Jurkat, Clone E6-1 (cell line): ENCODE measurements around the gene UQCR10.

ENCODE experiments used
- DNase-seq: peaks from one replicate; pipeline ENCODE4 v3.0.0-alpha.2; 2011; ENCODE audit warnings: low read depth, low spot score
- H3K4me3 ChIP-seq: 2 replicates; pipeline ENCODE4 v1.5.1; 2011; ENCODE audit warnings: mild to moderate bottlenecking, low read length, control low read depth, moderate library complexity

Gene UQCR10

DNA sequence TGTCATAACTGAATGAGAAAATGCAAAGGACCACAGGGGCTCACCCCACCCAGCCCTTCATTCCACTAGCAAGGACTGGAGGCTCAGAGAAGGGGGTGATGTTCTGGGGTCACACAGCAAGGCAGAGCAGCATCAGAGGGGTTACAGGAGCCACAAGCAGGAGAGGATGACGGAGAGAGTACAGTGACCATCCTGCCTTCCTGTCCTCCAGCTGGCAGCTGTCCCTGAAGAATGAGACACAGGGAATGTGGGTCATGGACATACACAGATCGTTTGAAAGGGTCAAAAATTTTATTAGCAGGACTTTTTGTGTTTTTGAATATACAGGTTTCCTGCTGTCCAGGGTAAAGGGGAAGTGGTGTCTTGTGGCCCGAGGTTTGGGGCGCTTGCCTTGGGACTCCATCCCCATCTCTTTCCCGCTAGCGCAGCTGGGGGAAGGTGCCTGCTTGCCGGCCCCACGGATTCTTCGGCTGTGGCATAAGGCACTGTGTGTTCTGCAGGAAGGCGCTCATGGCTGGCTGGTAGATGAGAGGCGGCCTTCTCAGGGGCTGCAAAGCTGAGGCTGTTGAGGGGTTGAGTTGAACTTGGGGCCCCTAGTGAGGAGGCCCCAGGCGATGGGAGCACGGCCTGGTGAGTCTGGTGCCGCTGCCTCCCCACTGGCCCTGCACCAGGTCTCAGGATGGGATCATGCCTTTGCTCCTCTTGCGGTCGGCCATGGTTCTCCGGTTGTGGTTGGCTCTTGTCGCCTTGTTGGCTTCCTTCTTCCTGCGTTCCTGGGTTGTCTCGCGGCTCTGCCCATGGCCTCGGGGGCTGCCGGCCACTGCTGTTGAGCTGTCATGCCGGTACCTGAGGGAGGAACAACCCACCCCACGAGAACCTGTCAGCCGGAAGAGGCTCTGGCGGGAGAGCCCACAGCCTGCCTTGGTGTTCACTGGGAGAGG lies 21.4 kb downstream of the UQCR10 start:
- no peak for DNase-seq
- no peak overlapping the region for H3K4me3 ChIP-seq

DNA sequence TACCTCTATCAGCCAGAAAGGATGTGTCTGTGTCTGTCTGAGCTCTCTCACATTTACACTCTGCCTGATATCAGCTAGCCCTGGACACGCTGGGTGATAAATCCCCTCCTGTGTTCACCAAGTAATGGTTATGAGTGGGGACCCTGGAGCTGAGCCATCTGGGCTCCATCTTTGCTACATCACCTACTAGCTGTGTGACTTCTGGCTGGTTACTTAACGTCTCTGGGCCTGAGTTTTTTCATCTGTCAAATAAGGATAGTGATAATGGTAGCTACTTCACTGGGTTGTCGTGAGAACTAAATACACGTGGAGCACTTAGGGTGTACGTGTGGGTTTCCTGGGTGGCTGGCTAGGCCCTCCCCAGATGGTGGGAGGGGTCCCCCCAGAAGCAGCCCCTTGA lies 22.9 kb downstream of the UQCR10 start:
- H3K4me3 ChIP-seq = no peak overlapping the region
- DNase-seq = no peak

DNA sequence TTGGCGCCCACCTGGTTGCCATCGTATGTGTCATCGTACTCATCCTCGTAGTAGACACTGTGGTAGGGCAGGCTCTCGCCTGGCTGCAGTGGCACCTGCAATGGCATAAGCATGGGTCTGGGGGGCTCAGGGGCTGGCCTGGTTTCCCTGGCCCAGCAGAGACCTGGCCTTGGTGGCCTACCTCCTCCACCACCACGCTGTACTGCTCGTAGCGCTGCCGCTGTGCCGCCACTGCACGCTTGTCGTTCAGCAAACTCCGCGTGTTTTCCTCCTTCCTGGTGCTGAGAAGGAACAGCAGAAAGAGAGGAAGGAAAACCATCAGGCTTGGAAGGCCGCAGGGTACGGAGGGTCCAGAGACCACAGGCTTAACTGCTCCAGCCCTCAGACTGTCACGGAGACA lies 26.2 kb downstream of the UQCR10 start:
- no peak overlapping the region for H3K4me3 ChIP-seq
- DNase-seq = no peak

DNA sequence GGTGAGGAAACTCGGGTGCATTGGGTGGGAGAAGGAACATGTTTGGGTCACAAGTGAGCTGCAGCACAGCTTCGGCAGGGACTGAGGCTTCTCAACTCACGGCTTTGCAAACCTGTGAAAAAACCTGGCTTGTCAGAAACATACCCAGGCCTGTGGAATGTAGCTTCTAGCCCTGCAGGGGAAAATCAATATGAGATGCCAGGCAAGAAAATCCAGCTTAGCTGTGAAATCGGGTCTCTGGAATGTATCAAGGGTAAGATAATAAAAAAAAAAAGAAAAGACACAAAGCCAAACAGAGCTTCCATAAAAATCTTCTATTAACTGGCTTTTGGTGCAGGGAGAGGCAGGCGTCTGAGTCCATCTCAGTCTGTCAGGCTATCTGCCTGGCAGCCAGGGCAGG lies 28.5 kb downstream of the UQCR10 start:
- no peak for DNase-seq
- no peak overlapping the region for H3K4me3 ChIP-seq

DNA sequence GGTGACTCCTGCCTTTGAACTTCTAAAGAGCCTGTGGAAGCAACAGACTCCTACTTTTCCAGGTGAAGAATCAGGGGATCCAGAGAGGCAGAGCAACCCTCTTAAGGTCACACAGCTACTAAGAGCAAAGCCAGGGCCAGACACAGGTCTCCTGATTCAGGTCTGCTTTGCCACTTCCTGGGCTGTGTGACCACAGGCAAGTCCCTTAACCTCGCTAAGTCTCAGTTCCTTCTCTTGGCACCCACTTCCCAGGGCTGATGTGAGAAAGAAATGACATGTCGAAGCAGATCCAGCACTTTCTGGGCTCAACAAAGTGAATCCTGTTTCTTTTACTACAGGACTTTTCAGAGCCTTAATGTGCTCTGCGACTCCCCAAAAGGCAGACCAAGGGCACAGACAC lies 30.2 kb downstream of the UQCR10 start:
- peak; percentile 17 for DNase-seq
- H3K4me3 ChIP-seq = no peak overlapping the region

DNA sequence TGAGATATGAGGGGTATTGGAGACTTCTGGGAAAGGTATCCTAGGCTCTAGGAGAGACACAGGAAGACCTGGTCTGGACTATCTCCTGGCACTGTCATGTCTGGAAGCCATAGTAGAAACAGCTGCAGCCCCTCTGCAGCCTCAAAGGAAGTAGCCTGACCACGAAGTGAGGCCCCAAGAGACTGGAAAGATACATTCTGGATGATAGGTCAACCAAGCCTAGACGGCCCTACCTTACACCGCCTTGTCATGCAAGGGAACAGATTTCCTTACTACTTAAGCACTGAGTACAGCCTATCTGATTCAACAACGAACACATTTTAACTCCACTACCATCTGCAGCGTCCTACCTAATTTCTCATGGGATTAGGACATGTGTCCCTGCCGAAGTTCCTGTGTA lies 31.1 kb downstream of the UQCR10 start:
- H3K4me3 ChIP-seq = no peak overlapping the region
- DNase-seq = peak; percentile 16

- no peak for DNase-seq
- H3K4me3 ChIP-seq = no peak overlapping the region
These were observed 31.6 kb downstream of the UQCR10 start for GRCh38 chr22:29798801-29799200.

- no peak overlapping the region for H3K4me3 ChIP-seq
- peak; percentile 4 for DNase-seq
These were observed 32.1 kb downstream of the UQCR10 start for GRCh38 chr22:29799217-29799680.

DNA sequence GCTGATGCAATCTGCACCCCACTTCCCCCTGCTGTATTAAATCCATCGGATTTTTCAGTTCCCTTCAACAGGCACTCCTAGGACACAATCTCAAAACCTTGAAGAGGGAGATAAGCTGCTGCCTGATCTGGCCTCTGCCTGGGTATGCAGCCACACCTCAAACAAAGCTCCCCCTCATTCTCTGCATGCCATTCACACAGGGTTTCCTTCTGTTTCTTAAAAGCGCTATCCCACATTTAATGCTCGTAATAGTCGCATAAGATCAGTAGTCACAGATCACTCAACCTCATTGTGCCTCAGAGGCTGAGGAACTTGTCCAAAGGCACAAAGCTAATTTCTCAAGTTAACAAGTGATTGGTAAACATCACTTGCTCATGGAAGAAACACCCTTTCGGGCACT lies 34.0 kb downstream of the UQCR10 start:
- no peak for DNase-seq

DNA sequence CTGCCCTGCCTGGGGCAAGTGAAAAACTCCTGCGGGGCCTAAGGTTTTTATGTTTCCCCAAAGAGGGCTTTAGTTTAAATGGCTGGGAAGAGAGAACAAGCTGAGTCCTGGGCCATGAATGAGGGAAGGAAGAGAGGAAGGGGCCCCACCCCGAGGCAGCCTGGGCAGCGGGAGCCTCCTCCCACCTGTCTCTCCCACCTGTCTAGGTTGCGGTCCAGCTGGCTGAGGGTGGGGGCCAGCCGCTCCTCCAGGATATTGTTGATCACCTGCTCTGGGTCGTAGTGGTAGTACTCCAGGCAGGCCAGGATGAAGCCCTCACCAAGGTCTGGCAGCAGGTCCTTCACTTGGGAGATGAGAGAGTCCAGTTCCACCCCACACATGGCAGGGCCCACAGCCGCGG lies 34.6 kb downstream of the UQCR10 start:
- H3K4me3 ChIP-seq = no peak overlapping the region
- DNase-seq = no peak

More for the DNA sequence above, 34.0 kb downstream of the UQCR10 start:
- no peak overlapping the region for H3K4me3 ChIP-seq

- H3K4me3 ChIP-seq = no peak overlapping the region
- no peak for DNase-seq
These were observed 36.0 kb downstream of the UQCR10 start for GRCh38 chr22:29803190-29803589.

DNA sequence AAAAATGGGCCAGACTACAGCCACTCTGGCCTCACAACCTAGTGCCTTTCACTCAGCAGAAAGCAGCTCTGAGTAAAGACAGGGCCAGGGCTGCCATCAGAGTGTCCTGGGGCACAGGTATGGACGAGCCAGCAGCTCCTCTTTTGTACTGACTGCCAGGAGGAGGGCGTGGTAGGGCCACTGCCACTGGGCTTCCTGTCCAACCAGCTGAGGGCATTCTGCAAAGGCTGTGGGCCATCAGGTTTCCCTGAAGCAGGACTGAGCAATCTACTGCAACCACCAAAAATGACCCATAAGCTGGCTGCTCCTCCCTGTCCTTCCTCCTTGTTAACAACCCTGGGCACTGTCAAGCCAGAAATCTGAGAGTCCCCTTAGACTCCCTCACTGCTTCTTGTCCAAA lies 37.8 kb downstream of the UQCR10 start:
- no peak for DNase-seq

GRCh38 chr22:29806196-29806595 lies 39.0 kb downstream of the UQCR10 start:
- DNase-seq = no peak
- H3K4me3 ChIP-seq = no peak overlapping the region

More for the DNA sequence above, 37.8 kb downstream of the UQCR10 start:
- H3K4me3 ChIP-seq = no peak overlapping the region

DNA sequence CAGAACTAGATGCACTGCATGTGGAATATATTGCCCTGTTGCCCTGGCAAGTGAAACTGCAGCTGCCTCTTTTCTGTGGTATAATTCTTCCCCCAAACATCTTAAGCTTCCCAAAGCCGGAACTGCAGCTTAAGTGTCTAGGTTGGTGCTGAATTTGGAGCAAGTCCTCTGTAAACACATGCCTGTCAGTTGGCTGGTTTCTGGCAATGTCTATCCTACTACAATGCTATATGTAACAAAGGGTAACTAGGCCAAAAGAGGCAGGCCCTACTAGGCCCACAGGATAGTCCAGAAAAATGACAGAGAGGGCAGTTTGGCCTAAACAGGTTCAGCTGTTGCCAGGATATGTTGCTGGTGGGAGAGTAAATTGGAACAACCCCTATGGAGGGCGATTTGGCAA lies 43.0 kb downstream of the UQCR10 start:
- DNase-seq = no peak
- H3K4me3 ChIP-seq = no peak overlapping the region

GRCh38 chr22:29811377-29811776 lies 44.2 kb downstream of the UQCR10 start:
- no peak for DNase-seq
- H3K4me3 ChIP-seq = no peak overlapping the region

DNA sequence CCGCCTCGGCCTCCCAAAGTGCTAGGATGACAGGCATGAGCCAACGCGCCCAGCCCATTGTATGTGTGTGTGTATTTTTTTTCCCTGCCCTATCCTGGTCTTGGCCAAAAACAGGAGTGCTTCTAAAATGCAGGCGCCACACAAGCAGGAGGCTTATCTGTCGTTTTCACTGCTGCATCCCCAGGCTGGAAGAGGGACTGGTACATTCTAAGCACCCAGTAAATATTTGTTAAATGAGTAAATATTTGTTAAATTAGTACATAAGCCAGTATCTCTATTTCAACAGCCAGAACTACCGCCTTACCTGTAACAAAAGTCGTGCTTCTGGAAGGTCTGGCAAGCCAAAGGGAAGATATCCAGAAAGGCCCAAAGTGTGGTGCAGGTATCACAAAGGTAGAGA lies 46.0 kb downstream of the UQCR10 start:
- no peak overlapping the region for H3K4me3 ChIP-seq
- no peak for DNase-seq

GRCh38 chr22:29813563-29813962 lies 46.4 kb downstream of the UQCR10 start:
- no peak for DNase-seq

GRCh38 chr22:29814003-29814402 lies 46.8 kb downstream of the UQCR10 start:
- no peak overlapping the region for H3K4me3 ChIP-seq
- no peak for DNase-seq

More at GRCh38 chr22:29813563-29813962, 46.4 kb downstream of the UQCR10 start:
- no peak overlapping the region for H3K4me3 ChIP-seq

DNA sequence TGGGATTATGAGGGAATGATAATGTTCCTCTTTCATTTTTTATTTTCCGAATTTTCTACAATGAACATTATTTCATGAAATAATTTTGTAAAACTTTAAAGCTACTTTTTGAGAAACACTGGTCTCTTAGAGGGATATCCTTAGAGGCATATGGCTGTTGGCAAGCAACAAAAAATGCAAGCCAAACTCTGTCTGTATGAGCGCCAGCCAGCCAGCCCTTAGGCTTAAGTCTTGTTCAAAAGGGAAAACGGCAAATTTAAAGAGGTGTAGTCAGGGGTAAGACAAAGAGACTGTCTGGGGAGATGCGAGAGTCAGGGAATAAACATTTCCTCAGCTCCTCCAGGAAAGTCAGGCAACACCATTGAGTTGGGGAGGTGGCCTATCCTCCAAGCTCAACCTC lies 48.4 kb downstream of the UQCR10 start:
- no peak for DNase-seq
- no peak overlapping the region for H3K4me3 ChIP-seq

DNA sequence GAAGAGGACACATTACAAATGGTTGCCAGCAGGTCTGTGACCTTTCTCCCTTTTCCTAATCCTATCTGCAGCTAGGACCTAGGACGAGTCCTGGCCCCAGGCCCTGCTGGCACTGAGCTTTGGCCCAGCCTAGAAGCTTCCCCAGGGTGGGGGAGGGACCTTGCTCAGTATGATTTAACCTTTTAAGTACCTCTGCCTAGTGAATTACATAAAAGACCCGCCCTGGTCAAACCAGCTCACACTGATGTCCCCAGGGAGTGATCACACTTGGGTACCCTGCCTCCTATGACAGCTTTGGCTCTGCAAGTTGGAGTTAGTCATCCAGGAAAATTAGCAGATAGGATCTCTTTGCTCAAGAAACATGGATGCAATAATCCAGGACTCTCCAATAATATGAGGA lies 49.0 kb downstream of the UQCR10 start:
- DNase-seq = no peak
- H3K4me3 ChIP-seq = no peak overlapping the region

GRCh38 chr22:29816539-29816938 lies 49.4 kb downstream of the UQCR10 start:
- DNase-seq = no peak
- no peak overlapping the region for H3K4me3 ChIP-seq
